Activated gamma-delta T cell treated with Interleukin-2 at 50 U/mL for 16 hours (primary cell): ENCODE results near the gene ALK.

Experiments used
- DNase-seq: peaks from one replicate; pipeline ENCODE4 v3.0.0-alpha.2; 2020

ALK gene

DNA sequence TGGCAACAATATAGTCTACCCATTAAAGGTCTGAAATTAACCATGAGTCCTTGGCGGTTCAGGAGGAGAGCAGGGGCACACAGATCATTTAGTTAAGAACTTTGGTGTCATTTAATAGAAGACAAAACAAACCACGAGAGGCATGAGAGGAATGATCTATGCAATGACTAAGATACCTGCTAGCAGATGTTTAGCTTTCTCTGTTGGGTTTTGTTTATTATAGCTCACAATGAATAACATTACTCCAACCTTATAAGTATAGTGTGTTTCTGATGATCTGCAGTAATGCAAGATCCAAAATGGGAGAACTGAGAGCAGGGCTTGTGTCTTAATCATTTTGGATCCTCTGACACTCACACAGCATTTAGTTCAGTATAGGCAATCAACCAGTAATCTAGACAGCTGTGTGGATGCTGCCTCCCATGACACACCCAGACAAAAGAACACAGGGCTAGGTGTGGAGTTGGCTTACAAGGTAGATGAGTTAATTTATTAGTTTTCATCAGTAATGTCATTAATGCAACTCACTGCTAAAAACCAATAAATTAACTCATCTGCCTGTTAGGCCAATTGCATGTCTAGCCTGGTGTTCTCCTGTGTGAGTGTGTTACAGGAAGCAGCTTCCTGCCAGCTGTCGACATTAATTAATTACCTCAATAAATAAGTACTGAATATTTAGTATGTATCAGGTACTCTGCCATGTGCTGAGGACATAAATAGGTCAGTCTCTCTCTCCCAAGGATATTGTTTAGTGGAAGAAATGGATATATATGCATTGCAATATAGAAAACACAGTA lies 713.8 kb downstream of the ALK start:
- DNase-seq: no peak

DNA sequence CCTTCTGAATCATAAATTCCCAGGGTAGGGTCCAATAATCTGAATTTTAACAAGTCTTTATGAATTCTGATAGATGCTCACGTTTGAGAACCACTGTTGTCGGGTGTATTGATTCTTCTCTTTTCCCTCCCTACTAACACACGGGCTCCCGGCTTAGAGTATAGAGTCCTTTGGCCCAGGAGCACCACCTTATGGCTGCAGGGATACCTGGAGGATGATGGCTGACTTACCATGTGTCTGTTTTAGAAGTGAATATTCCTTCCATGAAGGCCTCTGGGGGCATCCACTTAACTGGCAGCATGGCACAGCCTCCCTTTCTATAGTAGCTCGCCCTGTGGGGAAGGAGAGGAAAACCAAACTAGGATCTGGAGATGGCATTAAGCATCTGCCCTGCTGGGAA lies 714.4 kb downstream of the ALK start:
- no peak for DNase-seq

DNA sequence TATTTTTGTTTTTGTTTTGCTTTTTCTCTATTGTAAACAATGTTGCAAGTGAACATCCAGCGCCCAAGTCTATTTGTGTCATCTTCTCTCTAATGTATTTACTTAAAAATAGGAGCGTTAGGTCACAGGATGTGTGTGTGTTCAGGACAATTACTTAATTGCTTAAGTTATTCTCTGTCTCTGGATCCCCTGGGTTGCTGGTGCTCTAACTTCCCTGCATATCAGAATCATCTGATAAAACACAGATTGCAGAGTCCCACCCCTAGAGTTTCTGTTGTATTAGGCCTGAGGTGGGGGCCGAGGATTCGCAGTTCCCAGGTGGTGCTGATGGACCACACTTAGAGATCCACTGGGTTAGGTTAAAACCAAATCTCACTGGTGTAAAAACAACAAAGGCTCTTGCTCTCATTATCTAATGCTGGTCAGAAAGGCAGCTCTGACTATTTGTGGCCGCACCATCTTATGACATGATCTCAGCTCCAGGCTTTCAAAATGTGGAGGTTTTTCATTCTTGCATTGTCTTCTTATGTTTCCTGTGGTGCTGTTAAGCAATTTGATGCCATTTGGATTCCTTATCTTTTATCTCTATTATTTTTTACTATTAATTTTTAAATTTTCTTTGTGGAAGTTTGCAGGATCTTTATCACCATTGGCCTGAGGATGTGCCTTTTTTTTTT lies 718.4 kb downstream of the ALK start:
- DNase-seq: no peak

DNA sequence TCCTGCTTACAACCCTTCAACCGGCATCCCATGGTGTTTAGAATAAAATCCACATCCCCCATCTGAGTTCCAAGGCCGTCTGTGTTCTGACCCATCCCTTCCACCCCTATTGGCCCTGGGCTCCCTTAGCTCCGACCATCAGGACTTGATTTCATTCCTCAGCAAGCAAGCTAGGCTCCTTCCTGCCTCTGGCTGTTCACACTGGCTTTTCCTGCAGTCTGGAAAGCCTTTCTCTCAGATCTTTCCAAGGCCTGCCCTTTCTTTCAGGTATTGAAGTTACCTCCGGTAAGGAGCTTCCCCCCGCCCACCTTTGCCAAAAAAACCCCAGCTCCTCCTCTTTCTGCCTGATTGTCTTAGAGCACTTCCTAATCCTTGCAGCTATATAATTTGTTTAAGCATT lies 719.4 kb downstream of the ALK start:
- no peak for DNase-seq

DNA sequence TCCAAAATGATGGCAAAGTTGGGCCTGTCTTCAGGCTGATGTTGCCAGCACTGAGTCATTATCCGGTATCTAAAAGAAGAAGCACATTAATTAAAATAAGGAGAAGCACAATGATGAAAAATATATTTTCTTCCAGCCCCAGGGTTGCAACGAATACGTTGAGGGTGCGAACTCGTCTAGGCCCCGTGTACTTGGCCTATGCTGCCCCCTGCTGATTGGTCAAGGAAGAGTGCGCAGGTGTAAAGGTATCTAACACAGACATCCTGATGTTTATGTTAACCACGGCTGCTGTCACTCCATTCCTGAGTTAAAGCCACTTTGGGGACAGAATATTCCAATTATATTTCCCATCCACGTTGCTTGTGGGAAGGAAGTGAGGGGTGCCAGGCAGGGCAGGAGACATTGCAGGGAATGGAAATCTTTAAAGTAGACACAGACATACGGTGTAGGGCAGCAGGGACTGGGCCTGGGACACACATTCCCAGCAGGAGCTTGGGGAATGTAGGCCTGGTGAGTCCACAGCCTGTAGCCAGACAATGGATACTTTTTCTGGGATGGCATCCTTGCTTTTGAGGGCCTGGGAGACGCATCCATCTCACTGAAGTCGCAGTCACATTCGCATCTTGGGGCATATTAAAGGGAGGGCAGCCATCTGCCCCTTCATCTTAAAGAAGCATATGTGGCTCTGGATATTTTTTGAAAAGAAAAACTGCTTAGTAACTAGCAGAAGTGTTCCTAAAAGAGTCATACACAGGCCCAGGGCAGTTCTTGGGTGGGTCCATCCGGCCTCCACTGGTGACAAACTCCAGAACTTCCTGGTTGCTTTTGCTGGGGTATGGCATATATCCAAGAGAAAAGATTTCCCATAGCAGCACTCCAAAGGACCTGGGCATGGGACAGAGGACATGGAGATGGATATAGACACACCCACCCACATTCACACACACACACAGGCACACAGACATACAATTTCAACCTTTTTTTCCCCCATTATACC lies 724.3 kb downstream of the ALK start:
- peak; percentile 76 for DNase-seq

DNA sequence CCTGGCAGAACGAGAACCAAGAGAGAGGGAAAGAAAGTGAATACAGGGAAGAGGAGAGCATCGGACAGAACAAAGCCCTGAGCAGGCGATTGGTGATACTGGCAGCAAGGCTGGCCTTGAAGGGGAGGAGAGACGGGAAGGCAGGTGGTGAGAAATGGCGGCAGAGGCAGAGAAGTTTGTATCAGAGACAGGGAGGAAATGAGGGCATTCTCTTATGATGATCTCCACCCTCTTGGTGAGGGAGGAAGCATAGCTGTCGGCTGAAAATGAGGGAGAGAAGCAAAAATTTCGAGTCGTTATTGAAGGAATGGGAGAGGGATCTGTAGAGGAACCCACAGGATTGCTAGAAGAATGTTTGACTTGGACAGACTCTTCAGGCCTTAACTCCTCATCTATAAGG lies 725.6 kb downstream of the ALK start:
- DNase-seq: no peak

DNA sequence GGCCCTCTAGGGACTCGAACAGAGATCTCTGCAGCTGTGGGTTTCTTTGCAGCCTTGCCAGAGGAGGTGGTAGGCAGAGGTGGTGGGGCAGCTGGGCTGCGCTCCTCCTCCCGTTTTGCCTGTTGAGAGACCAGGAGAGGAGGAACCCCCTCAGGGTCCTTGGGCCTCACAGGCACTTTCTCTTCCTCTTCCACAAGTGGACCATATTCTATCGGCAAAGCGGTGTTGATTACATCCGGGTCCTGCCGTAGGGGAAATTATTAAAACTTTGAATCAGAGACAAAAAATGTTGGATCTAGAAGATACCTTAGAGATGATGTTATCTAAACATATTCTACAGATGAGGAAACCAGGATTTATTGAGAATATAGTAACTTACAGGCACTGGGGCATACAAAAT lies 727.7 kb downstream of the ALK start:
- no peak for DNase-seq

DNA sequence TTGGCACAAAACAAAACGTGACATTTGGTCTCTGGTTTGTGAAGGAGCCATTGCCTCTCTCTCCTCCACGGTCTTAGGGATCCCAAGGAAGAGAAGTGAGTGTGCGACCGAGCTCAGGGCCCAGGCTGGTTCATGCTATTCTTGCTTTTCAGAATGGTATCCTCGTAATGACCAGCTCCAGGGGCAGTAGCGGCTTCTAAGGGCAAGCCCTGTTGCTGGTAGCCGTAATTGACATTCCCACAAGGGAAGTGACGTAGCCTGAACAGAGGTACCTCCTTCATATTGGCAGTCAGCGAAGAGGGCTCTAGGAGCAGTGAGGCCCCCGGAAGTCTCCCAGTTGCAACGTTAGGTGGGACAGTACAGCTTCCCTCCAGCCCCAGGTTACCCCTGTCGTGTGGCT lies 728.3 kb downstream of the ALK start:
- no peak for DNase-seq

DNA sequence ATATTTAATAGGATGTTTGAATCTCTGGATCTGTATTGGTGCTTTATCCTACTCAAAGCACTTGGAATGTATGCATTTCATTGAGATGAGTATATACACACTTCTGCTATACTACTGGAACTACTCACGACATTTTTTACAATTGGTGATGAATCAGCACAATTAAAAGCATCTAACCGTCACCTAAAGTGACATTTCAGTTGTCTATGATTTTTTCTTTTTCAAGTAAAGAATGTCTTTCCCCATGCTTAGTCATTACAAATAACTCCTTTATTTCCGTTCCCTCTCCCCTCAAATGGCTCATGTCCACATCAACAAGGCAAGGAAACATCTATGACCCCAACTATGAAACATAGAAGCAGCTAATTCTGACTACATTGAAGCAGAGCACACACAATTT lies 728.9 kb downstream of the ALK start:
- no peak for DNase-seq

DNA sequence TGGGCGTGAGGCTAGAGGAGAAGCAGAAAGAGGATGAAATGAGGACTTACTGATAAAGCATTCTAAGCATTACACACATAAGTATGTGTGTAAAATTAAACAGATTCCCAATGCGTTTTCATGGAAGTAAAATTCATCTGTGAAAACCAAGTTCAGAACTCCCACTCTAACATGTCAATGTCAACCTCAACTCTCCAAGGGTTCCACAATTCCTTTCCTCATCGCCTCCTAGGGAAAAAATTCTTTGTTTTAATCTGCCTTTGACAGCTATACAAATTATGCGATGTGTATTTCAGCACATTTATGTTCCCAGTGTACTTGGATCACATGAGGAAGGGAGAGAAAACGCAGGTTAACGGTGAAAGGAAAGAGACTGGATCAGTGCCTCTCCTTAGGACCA lies 729.6 kb downstream of the ALK start:
- no peak for DNase-seq

DNA sequence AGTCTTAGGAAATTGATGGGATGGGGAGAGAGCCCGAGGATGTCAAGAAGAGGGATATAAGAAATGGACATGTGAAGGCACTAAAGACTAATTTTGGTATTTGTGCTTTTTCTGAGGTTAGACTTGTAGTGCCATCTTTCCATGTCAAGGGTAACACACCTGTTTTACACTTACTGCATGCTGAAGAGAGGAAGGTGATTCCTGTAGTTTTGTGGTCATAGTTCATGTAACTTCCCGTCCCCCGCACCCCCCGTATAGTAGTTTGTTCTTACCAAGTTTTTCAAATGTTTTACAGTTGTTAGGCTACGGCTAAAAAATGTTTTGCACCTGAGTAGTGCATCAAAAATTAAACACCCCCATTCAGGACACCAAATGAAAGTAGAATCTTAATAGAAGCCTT lies 732.3 kb downstream of the ALK start:
- DNase-seq: no peak

DNA sequence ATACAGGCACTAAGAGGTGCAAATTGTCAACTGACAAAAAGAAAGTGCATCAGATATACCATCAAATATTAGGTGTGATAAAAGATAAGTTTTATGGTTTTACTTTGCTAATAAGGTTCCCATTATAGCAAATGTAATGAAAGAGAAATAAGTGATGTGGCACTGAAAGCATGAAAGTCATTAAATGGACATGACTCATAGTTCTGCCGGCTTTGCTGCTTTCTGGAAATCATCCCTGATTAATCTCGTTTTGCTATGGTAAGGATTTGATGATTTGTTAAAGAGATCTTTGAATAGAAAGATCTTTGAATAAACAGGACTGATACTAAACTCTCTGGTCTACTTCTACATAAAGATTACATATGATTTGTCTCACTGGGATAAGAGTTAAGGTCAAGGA lies 733.5 kb downstream of the ALK start:
- no peak for DNase-seq

DNA sequence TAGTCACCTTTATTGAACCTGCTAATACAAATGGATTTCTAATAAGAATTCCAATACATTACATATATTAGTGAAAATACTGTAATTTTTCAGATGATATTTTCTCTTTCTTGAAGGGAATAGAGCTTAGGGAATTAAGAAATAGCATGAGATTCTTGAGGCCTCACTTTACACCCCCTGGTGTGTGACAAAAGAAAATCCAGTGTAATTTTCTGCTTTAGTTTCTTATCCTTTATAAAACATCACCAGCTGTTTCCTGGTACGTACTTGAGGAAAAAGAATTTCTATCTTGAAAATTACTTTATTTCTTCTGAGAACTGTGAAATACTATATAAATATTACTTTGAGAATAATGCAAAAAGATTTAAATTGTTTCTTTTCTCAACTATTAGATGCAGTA lies 734.6 kb downstream of the ALK start:
- no peak for DNase-seq

DNA sequence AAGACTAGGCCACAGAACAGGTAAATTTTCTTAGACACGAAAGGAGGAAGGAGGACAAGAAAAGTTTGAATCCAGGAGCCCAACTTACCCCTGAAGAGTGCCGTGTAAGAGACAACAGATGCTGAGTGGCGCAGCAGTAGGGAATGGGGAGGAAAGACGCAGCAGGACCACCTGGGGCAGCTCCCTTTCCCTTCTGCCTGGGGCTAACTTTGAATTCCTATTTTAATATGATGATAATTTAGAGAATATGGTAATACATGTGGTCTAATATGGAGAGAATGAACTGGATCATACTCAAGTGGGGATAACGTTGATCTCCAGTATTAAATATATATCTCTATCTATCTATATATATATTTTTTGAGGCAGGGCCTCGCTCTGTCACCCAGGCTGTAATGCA lies 736.9 kb downstream of the ALK start:
- DNase-seq: no peak

DNA sequence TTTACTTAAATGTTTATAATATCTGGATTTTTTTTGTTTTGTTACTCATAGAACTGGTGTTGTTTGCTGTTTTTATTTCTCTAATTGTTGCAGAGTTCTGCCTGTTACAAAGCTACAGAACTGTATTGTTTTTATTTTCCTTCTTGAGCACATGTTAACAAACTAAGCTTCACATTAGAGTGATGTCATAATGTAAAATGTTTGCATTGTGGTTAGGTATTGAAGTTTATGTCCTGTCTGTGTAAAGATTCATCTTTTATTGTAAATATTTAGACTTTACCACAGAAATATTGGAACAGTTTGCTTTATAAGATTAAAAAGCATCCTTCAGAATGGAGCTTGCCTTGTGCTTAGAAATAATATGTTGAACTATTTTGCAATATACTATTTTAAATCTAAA lies 738.5 kb downstream of the ALK start:
- no peak for DNase-seq

DNA sequence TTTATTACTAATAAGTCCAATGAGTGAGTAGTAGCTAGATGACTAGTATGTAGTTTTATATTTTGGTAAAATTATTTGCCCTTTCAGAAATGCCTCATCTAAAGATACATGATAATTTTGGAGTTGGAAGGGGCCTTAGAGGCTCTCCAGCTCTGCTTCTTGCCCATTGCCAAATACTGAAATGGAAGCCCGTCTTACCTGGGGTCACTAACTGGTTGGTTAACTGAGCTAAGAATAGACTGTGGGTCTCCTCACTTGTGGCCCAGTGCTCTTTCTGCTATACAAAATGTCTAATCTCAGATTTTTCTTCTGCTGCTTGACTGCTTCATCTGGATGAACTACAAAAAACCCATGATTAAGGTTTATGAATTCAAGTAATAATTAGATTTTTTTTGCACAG lies 739.1 kb downstream of the ALK start:
- no peak for DNase-seq

DNA sequence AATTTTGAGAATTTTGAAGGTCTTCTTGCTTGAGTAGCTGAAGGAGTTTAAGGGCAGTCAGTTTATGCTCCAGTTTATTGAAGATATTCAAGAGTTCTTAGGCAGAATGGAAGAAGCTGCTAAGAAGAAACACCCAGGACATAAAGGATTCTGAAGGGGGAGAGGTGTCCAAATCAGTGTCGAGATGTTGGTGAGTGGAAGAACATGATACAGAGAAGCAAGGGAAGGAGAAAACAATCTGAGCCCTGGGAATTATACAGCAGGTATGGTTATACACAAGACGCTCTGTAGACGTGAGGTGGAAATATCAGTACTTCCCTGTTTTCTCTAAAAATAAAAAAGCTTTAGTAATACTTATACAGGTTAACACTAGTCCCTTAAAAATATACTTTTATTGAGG lies 746.0 kb downstream of the ALK start:
- DNase-seq: no peak

DNA sequence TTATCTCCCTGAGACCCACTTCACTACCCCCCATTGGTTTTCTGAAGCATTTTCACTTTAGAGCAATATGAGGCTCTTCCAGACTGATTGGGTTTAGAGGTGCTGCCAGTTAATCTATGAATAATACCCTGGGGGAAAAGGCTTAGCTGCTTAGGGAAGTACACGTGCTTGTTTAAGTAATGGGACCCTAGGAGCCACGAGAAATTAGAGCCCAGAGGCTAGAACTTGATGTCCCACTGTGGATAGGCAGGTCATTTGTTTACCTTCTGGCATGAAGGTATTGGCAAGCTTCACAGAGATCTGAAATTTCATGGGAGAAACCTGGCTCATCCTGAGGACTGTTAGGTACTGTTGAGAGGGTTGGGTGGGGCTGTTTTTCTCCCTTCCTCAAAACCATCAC lies 746.4 kb downstream of the ALK start:
- no peak for DNase-seq

DNA sequence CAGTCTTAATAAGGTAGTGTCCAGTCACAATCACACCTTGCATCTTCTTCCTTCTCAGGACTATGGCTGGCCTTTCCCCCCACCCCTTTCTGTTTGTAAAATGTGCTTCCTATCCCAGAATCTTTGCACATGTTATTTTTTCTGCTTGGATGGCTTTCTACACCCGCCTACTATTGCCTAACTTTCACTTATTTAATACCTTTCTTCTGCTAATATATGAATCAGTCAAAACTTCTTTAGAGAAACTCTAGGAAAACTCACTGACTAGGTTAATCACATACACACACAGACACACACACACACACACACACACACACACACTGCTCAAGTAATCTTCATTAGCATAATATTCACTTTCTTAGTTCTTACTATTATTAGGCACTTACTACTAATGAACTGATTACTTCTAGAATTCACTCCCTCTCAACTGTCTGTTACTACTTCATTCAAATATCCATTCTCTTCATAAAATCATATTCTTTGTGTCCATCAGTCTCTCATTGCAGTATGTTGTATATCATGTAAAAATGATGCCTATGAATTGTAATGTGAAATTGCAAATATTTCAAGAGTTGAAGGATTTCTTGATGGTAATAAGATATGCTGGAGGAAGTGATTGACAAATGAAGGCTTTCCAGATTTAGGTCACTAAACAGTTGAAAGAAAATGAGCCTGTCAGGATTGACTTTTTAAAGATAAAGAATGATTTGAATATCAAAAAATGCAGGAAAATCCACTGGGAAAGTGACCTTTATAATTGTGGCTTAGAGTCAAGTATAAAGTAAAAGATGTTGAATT lies 754.9 kb downstream of the ALK start:
- DNase-seq: no peak

DNA sequence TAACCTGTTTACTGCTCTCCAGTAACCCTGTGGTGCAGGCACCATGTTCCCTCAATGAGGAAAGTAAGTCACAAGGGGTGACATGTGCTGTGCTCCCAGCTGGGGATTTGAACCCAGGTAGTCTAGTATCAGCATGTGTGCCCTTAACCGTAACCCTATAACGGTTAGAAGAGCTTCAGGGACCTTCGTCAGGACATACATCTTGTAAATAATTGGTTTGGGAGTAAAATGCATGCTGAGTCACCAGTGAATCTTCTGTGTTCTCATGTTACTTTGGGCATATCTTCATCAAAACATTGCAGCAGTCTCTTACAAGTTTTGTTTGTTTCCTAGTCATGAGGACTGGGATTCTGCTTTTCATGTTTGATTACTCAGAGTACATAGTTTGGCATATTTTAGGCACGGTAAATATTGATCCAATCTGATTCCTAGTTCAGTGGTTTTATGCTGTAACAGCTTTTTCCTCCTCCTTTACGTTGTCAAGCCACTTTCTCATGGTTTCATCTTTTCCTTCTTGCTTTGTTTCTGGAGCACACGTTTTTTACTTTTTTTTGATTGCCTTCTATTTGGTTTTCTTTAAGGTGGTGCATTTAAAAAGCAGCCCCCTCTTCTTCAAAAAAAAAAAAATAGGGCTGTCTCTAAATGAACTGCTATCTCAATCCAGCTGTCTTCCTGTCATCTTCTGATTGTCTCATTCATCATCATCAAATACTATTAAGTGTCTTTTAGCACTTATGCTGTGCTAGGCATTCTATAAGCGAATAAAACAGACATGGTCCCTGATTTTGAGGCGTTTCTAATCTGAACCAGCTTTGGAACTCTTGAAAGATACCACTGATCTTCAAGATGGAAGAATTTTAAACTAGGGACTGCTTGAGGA lies 755.8 kb downstream of the ALK start:
- DNase-seq: no peak

DNA sequence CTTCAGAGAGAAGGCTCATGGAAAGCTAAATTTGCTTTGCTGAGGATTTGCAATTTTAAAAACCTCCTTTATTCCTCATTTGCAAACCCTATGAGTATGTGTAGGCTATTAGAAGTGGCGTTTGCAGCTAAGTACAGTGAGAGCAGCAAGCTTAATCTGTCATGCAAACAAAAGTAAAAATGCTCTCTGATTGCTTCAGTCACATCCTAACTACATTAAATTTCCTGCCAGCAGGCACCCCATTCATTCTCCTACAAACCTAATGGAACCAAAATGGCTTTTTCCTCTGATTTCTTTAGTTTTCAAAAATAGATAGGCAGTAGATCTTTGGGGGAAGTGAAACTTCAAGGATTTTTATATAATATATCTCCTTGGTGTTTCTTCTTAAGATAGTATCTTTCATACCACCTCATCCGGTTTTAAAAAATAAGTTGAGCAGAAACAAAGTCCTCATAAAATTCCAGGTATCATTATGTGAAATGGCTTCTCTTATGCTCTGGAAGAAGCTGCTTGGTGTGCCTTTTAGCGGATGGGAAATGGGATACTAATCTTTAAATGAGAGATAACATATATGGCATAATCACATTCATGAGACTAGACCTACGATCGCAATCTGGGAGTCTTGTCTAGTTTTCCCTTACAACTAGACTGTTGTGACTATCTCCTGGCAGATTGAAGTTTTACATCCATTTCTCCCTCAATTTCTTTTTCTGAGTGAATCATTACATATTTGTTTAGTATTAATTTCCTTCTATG lies 757.1 kb downstream of the ALK start:
- DNase-seq: no peak
